SK-N-SH (cell line): ENCODE data around the gene C14orf132.

Experiments used
- CTCF ChIP-seq: fragments of 200-600 bp; sonication (generic); IDR thresholded peaks from 2 replicates; pipeline ENCODE4 v1.6.1; 2017; ENCODE audit warnings: antibody characterized with exemption, mild to moderate bottlenecking, moderate library complexity
- TF ChIP-seq, protein P1 (sequence below): fragments of 150-350 bp; IDR thresholded peaks from 2 replicates; pipeline ENCODE4 v1.6.1; 2017; ENCODE audit warnings: antibody characterized with exemption, low read length, low read depth, borderline replicate concordance

DNA sequence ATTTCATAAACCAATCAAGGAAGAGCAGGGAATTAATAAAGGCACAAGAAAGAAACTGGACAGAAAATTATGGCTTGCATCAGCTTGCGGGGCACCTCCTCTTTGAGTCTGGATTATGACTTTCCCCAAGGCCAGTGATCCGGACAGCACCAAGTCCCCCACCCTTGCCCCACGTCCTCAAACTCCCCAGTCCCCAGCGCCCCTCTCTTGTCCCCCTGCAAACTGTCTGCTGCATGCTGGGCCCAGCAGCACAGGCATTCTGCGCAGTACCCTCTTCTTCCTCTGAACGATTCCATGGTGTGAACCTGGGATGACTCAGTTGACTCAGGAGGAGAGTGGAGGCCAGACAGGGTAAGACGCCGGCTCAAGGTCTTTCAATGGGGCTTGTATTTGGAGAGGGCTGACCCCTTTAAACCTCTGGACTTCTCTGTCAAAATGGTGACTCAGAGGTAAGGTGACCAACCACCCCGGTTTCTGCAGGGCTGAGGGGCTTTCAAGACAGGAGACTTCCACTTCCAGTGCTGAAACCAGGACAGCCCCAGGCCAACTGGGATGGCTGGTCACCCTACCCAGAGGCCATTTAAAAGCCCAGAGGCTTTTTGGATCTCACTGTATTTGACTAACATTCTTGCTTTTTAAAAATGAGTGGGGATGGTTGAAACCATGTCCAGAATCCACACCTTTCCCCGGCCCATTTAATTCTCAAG lies 13.5 kb downstream of the C14orf132 start:
- TF ChIP-seq, protein P1, sequence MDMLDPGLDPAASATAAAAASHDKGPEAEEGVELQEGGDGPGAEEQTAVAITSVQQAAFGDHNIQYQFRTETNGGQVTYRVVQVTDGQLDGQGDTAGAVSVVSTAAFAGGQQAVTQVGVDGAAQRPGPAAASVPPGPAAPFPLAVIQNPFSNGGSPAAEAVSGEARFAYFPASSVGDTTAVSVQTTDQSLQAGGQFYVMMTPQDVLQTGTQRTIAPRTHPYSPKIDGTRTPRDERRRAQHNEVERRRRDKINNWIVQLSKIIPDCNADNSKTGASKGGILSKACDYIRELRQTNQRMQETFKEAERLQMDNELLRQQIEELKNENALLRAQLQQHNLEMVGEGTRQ: no peak
- TF ChIP-seq CTCF: 0 out of 2 replicates have a peak, but pooled peaks have one; percentile 8
